ENCODE results near the gene SLC12A7. TPM values are rescaled to one million over a fixed set of nuclear protein-coding genes. Genes with fewer than 3 reads are reported as not detected.

Gene SLC12A7
- total and polyA plus RNA-seq, 9 of the 15 experiments (the other 6 are each of a cell fraction or from before 2014, with no cell fraction given), result 0.01 to 3.1 (median 0.56) TPM

GRCh38 chr5:1112596-1113331 lies 901 bp upstream of the SLC12A7 start:
- peak; percentile 69 for FAIRE-seq
- H3K79me2 ChIP-seq (ENCODE audit: control insufficient read depth, insufficient read depth, low read length), result no peaks in the 10 kb centered on the region
- in situ Hi-C loops (cut with MboI) (no loop called here), intact Hi-C loops (cut with micrococcal nuclease) (no loop called here)
- BruUV-seq (replicated peaks), result no TSS peak
- peaks cover 3 to 60% of the 10 kb centered on the region in 2 experiments; a peak in 3 of 5 replicates for H3K27me3 ChIP-seq (ENCODE audit: control insufficient read depth in 2 of 2, insufficient read depth in 2 of 2, low read length in 2 of 2)
- H4K20me1 ChIP-seq (replicated peaks; ENCODE audit: control insufficient read depth, insufficient read depth, low read length), result peaks cover 10% of the 10 kb centered on the region
- ChIA-PET CTCF (ENCODE audit: low intra/inter-chr PET ratio) (no interaction called here), POLR2A (interaction anchor here (0.7 to 2.0 kb wide), 3 partner anchors 11 to 209 kb away, joined by 3 to 9 read pairs (median 3); no protein-coding TSS in a partner anchor)
- no peak for ATAC-seq
- no peak overlapping the region for H3K27ac ChIP-seq (ENCODE audit: extremely low read depth, low read depth, low read length)
- H3K4me1 ChIP-seq (replicated peaks in 1 of 2; ENCODE audit: control insufficient read depth in 2 of 2, insufficient read depth in 2 of 2, low read length in 2 of 2), result peaks cover 0 to 76% of the 10 kb centered on the region in 2 experiments
- no peak overlapping the region for H3K4me2 ChIP-seq (ENCODE audit: insufficient read depth, low read length)
- H3K36me3 ChIP-seq (ENCODE audit: control insufficient read depth, insufficient read depth, low read length), result no peaks in the 10 kb centered on the region
- no peak overlapping the region for H2AFZ ChIP-seq (ENCODE audit: low read depth, low read length)
- no peak overlapping the region for H3K9ac ChIP-seq (ENCODE audit: insufficient read depth in 1 of 2, low read depth in 2 of 2, low read length in 2 of 2)
- WGBS (ENCODE audit: insufficient coverage, low coverage, missing lambda C conversion rate), result 6% methylated on average over 10 of the region's 13 CpGs
- DNase-seq (ENCODE audit: extremely low read depth in 1 of 4, low spot score in 3 of 4), result no peak
- no peak overlapping the region for H3K4me3 ChIP-seq
- H3K9me1 ChIP-seq (ENCODE audit: control insufficient read depth, insufficient read depth, low read length), result no peaks in the 10 kb centered on the region
- H3K9me3 ChIP-seq (replicated peaks; ENCODE audit: control insufficient read depth, insufficient read depth, low read depth, low read length), result no peaks in the 10 kb centered on the region
- TF ChIP-seq CEBPB (tag; IDR thresholded peaks at IDR 0.05), result no peak
- TF ChIP-seq XRCC5 (IDR thresholded peaks at IDR 0.05; ENCODE audit: low read depth, low read length), result 0 out of 2 replicates have a peak, but pooled peaks have one; percentile 22
- no peak for TF ChIP-seq GABPA (tag; conservative IDR thresholded peaks at IDR 0.05; ENCODE audit: low read depth)
- TF ChIP-seq CBFA2T2 (conservative IDR thresholded peaks at IDR 0.05), result peak; percentile 65
- no peak for TF ChIP-seq RAD51 (IDR thresholded peaks at IDR 0.05; ENCODE audit: borderline replicate concordance, low read depth)
- no peak for TF ChIP-seq SUPT5H (IDR thresholded peaks at IDR 0.05)
- peak; percentile 64 for TF ChIP-seq CBFA2T3 (IDR thresholded peaks at IDR 0.05)
- no peak for TF ChIP-seq BHLHE40 (IDR thresholded peaks at IDR 0.05; ENCODE audit: low read length)
- TF ChIP-seq BACH1 (tag; IDR thresholded peaks at IDR 0.05), result no peak
- no peak for TF ChIP-seq PHF8 (IDR thresholded peaks at IDR 0.05; ENCODE audit: borderline replicate concordance, low read length)
- TF ChIP-seq CTCF (IDR thresholded peaks at IDR 0.05 in 2 of 3, conservative IDR thresholded peaks at IDR 0.05 in 1 of 3; ENCODE audit: insufficient read depth in 2 of 3, low read depth in 1 of 3, low read length in 3 of 3), result no peak
- peak; percentile 13; the same call in 1 of the 2 replicates for TF ChIP-seq ATF3 (IDR thresholded peaks at IDR 0.05)
- no peak for TF ChIP-seq ATF3 (CRISPR knock-in tag; conservative IDR thresholded peaks at IDR 0.05)
- TF ChIP-seq E2F4 (CRISPR knock-in tag; IDR thresholded peaks at IDR 0.05; ENCODE audit: low read depth), result no peak
- 0 out of 2 replicates have a peak, but pooled peaks have one; percentile 8 for TF ChIP-seq IRF2 (CRISPR knock-in tag; IDR thresholded peaks at IDR 0.05)
- no peak for TF ChIP-seq ZC3H4 (CRISPR knock-in tag; IDR thresholded peaks at IDR 0.05; ENCODE audit: borderline replicate concordance)
- no peak for TF ChIP-seq MIER1 (IDR thresholded peaks at IDR 0.05; ENCODE audit: low read depth)
- no peak for TF ChIP-seq MCM2 (IDR thresholded peaks at IDR 0.05; ENCODE audit: low read depth)
- no peak for TF ChIP-seq TAF9B (IDR thresholded peaks at IDR 0.05; ENCODE audit: partially characterized antibody)
- no peak for TF ChIP-seq ZNF217 (CRISPR knock-in tag; IDR thresholded peaks at IDR 0.05)
- no peak for TF ChIP-seq TAL1 (IDR thresholded peaks at IDR 0.05)

Data from K562 (cell line).